ENCODE results near the gene CD7.

GRCh38 chr17:82266142-82266541 is 51.3 kb downstream of the CD7 start:
- TF ChIP-seq POLR2AphosphoS5 (IDR thresholded peaks at IDR 0.05; ENCODE audit: low read depth, low read length) = no peak
- no peak for TF ChIP-seq CTCF (IDR thresholded peaks at IDR 0.05)
- no peak for TF ChIP-seq SIN3A (IDR thresholded peaks at IDR 0.05; ENCODE audit: borderline replicate concordance, low read depth, low read length)
- no peak for TF ChIP-seq REST (IDR thresholded peaks at IDR 0.05; ENCODE audit: low read depth, low read length)
- no peak for TF ChIP-seq SMC3 (IDR thresholded peaks at IDR 0.05; ENCODE audit: low read depth, low read length)

Data from SK-N-SH (cell line).